ENCODE results near the gene TOR3A. TPM values are rescaled to one million over a fixed set of nuclear protein-coding genes. Genes with fewer than 3 reads are reported as not detected.
"Not testable (repeated sequence)": the region's sequence is repeated elsewhere in the genome, so short reads cannot be mapped to it uniquely, and the experiment has no call there.

TOR3A gene
- 36.4 and 40.5 TPM in 2 replicates for total RNA-seq

GRCh38 chr1:179081687-179082332 lies at the start of gene TOR3A:
Gene TOR3A (plus strand): TSS chr1:179082070. CDS start chr1:179082129, 59 bp downstream.
- DNase-seq, result peak; percentile 91

GRCh38 chr1:179034720-179035119 lies 47.1 kb upstream of the TOR3A start:
- DNase-seq, result peak; percentile 39

- DNase-seq, result peak; percentile 41
Measured at GRCh38 chr1:179036844-179037465, 44.9 kb upstream of the TOR3A start.

- no peak for DNase-seq
Measured at GRCh38 chr1:179038528-179039281, 43.2 kb upstream of the TOR3A start.

- DNase-seq, result not testable (repeated sequence)
Measured at GRCh38 chr1:179039502-179040174, 42.2 kb upstream of the TOR3A start.

- not testable (repeated sequence) for DNase-seq
Measured at GRCh38 chr1:179040175-179040551, 41.7 kb upstream of the TOR3A start.

- no peak for DNase-seq
Measured at GRCh38 chr1:179042087-179042486, 39.8 kb upstream of the TOR3A start.

- DNase-seq, result no peak
Measured at GRCh38 chr1:179042700-179043099, 39.2 kb upstream of the TOR3A start.

- DNase-seq, result no peak
Measured at GRCh38 chr1:179043266-179043665, 38.6 kb upstream of the TOR3A start.

- no peak for DNase-seq
Measured at GRCh38 chr1:179043907-179044306, 38.0 kb upstream of the TOR3A start.

- no peak for DNase-seq
Measured at GRCh38 chr1:179046808-179047635, 34.8 kb upstream of the TOR3A start.

- no peak for DNase-seq
Measured at GRCh38 chr1:179047636-179047997, 34.3 kb upstream of the TOR3A start.

GRCh38 chr1:179048339-179049124 lies 33.3 kb upstream of the TOR3A start:
- no peak for DNase-seq

GRCh38 chr1:179052776-179053175 lies 29.1 kb upstream of the TOR3A start:
- DNase-seq, result no peak

GRCh38 chr1:179053486-179053885 lies 28.4 kb upstream of the TOR3A start:
- DNase-seq, result no peak

- DNase-seq, result no peak
Measured at GRCh38 chr1:179055937-179056336, 25.9 kb upstream of the TOR3A start.

- no peak for DNase-seq
Measured at GRCh38 chr1:179058487-179059483, 23.1 kb upstream of the TOR3A start.

- DNase-seq, result no peak
Measured at GRCh38 chr1:179061360-179062282, 20.2 kb upstream of the TOR3A start.

- DNase-seq, result no peak
Measured at GRCh38 chr1:179066471-179066870, 15.4 kb upstream of the TOR3A start.

Measured in dermis blood vessel endothelial cell (primary cell).